A549 (cell line): Measurements from ENCODE around the gene DCAF8. TPM values are rescaled to one million over a fixed set of nuclear protein-coding genes. Genes with fewer than 3 reads are reported as not detected.

Experiments
- ATAC-seq, 2 experiments: fragments of 200-7000 bp in 1 of 2; fragments of >200 bp in 1 of 2; cut with Nextera tagmentation in 1 of 2; cut with Tn5 transposase in 1 of 2; 3 replicates each; pipeline versions ENCODE4 v1.8.0 to v1.9.1; 2018 to 2020; ENCODE audit warnings: mild to moderate bottlenecking in 1 of 2, moderate library complexity in 1 of 2
- CTCF ChIA-PET: fragments of 300-600 bp; sonication (Branson Sonifier 250); formaldehyde crosslinking; extraction: SDS; loops from one replicate; lab custom pipeline; 2021; ENCODE audit warnings: antibody characterized with exemption, inconsistent platforms; lab: Yijun Ruan, JAX
- POLR2A ChIA-PET: fragments of 350-600 bp; formaldehyde crosslinking; extraction: SDS; loops from one replicate; lab custom pipeline; 2021; ENCODE audit warnings: antibody characterized with exemption, inconsistent platforms; lab: Yijun Ruan, JAX
- DNase-seq, 2 experiments: peaks; one replicate each; pipeline versions ENCODE4 v3.0.0 to v3.0.0-alpha.2; 2011 to 2016; ENCODE audit warnings: low read depth in 1 of 2, low spot score in 1 of 2
- FAIRE-seq: peaks from 2 replicates; lab custom pipeline; 2011; peaks lifted over from hg19 to GRCh38; lab: Jason Lieb, UNC
- H3K27ac ChIP-seq, 2 experiments: fragments of >200 bp; sonication (Bioruptor Twin); formaldehyde crosslinking; 3 replicates each; pipeline ENCODE4 v1.5.1; 2016 to 2017
- H3K4me1 ChIP-seq: fragments of >200 bp; sonication (Bioruptor Twin); formaldehyde crosslinking; 3 replicates; pipeline ENCODE4 v1.6.1; 2016
- H3K4me2 ChIP-seq: fragments of >200 bp; sonication (Bioruptor Twin); formaldehyde crosslinking; 3 replicates; pipeline ENCODE4 v1.6.1; 2016
- H3K4me3 ChIP-seq: fragments of >200 bp; sonication (Bioruptor Twin); formaldehyde crosslinking; 3 replicates; pipeline ENCODE4 v1.5.1; 2016
- H3K9me3 ChIP-seq: fragments of >200 bp; sonication (Bioruptor Twin); formaldehyde crosslinking; 3 replicates; pipeline ENCODE4 v1.6.1; 2016
- CBX2 ChIP-seq: fragments of 200-600 bp; sonication (generic); IDR thresholded peaks from 2 replicates; pipeline ENCODE4 v1.6.1; 2016; ENCODE audit warnings: low read depth, mild to moderate bottlenecking, borderline replicate concordance
- CHD4 ChIP-seq: fragments of 200-600 bp; sonication (generic); IDR thresholded peaks from 2 replicates; pipeline ENCODE4 v1.6.1; 2016; ENCODE audit warnings: antibody characterized with exemption, mild to moderate bottlenecking, borderline replicate concordance
- EHF ChIP-seq: fragments of 250-450 bp; sonication (Bioruptor Pico); IDR thresholded peaks from 2 replicates; pipeline ENCODE4 v1.5.0; 2020; ENCODE audit warnings: mild to moderate bottlenecking
- ESRRA ChIP-seq: fragments of 150-350 bp; IDR thresholded peaks from 2 replicates; pipeline ENCODE4 v1.6.1; 2014; ENCODE audit warnings: mild to moderate bottlenecking, low read length, borderline replicate concordance
- FOSB ChIP-seq: fragments of 250-450 bp; sonication (Bioruptor Pico); IDR thresholded peaks from 2 replicates; pipeline ENCODE4 v1.5.0; 2020; ENCODE audit warnings: mild to moderate bottlenecking, moderate library complexity
- HEYL ChIP-seq: fragments of 250-450 bp; sonication (Bioruptor Pico); IDR thresholded peaks from 2 replicates; pipeline ENCODE4 v1.8.0; 2021; ENCODE audit warnings: mild to moderate bottlenecking, moderate library complexity
- HOXB13 ChIP-seq: fragments of 250-450 bp; sonication (Bioruptor Pico); IDR thresholded peaks from 2 replicates; pipeline ENCODE4 v1.5.0; 2020; ENCODE audit warnings: low read depth, mild to moderate bottlenecking, moderate library complexity
- HOXB5 ChIP-seq: fragments of 250-450 bp; sonication (Bioruptor Pico); IDR thresholded peaks from 2 replicates; pipeline ENCODE4 v1.5.0; 2020; ENCODE audit warnings: mild to moderate bottlenecking, moderate library complexity
- JUN ChIP-seq, 2 experiments: fragments of >200 bp; sonication (Bioruptor Twin); formaldehyde crosslinking; IDR thresholded peaks; 2 replicates in 1 of 2; 3 replicates in 1 of 2; pipeline ENCODE4 v1.6.1; 2016 to 2017
- MAX ChIP-seq: IDR thresholded peaks from 2 replicates; pipeline ENCODE4 v1.6.1; 2012
- MAZ ChIP-seq: fragments of 150-350 bp; IDR thresholded peaks from 2 replicates; pipeline ENCODE4 v1.6.1; 2014; ENCODE audit warnings: antibody characterized with exemption, low read depth, low read length, borderline replicate concordance
- MYC ChIP-seq: IDR thresholded peaks from 2 replicates; pipeline ENCODE4 v1.6.1; 2012; ENCODE audit warnings: mild to moderate bottlenecking, inconsistent platforms, low read length, improper control_type of control experiment, borderline replicate concordance
- NPAS2 ChIP-seq: fragments of 250-450 bp; sonication (Bioruptor Pico); IDR thresholded peaks from 2 replicates; pipeline ENCODE4 v1.8.0; 2022; ENCODE audit warnings: mild to moderate bottlenecking, moderate library complexity, borderline replicate concordance
- NR3C1 ChIP-seq: fragments of >200 bp; sonication (Bioruptor Twin); formaldehyde crosslinking; IDR thresholded peaks from 3 replicates; pipeline ENCODE4 v1.6.1; 2017
- POLR2AphosphoS2 ChIP-seq: conservative IDR thresholded peaks from 2 replicates; pipeline ENCODE4 v1.6.1; 2012; ENCODE audit warnings: low read length, improper control_type of control experiment, inconsistent platforms
- TFCP2L1 ChIP-seq: fragments of 250-450 bp; sonication (Bioruptor Pico); IDR thresholded peaks from 2 replicates; pipeline ENCODE4 v1.5.0; 2021; ENCODE audit warnings: mild to moderate bottlenecking
- ZFP36 ChIP-seq: fragments of 450-650 bp; IDR thresholded peaks from 2 replicates; pipeline ENCODE4 v1.6.1; 2014; ENCODE audit warnings: borderline replicate concordance; ENCODE audit not compliant: partially characterized antibody
- WGBS: methylation state at CpG from one replicate; pipeline ENCODE4 v1.1.6; 2017; ENCODE audit errors: missing lambda C conversion rate; 5-methylcytosine and 5-hydroxymethylcytosine counted together
- polyA plus RNA-seq, 4 experiments: library from polyadenylated mRNA; depleted of rRNA in 3 of 4; stranded (reverse); fragments of >200 nt; fragmentation: RNase III in 1 of 4; extraction: RNeasy Plus Mini Kit Qiagen cat#74134 plus additional on column Dnase treatment in 1 of 4; gene quantifications; 2 replicates in 3 of 4; 3 replicates in 1 of 4; pipeline ENCODE4 v1.2.3, GENCODE V29; 2011 to 2017
- TF ChIP-seq, protein P1 (sequence below): fragments of >200 bp; sonication (Bioruptor Twin); formaldehyde crosslinking; IDR thresholded peaks from 3 replicates; pipeline ENCODE4 v1.6.1; 2016
- TF ChIP-seq, protein P2 (sequence below): fragments of 250-450 bp; sonication (Bioruptor Pico); IDR thresholded peaks from 2 replicates; pipeline ENCODE4 v1.5.0; 2020; ENCODE audit warnings: low read depth, mild to moderate bottlenecking, moderate library complexity
- TF ChIP-seq, protein P3 (sequence below): fragments of >200 bp; sonication (Bioruptor Twin); formaldehyde crosslinking; IDR thresholded peaks from 3 replicates; pipeline ENCODE4 v1.5.1; 2016

DCAF8 gene
- polyA plus RNA-seq, 2 of the 4 experiments (the other 2 are of a cell fraction), result 69.8 to 113 TPM

DNA sequence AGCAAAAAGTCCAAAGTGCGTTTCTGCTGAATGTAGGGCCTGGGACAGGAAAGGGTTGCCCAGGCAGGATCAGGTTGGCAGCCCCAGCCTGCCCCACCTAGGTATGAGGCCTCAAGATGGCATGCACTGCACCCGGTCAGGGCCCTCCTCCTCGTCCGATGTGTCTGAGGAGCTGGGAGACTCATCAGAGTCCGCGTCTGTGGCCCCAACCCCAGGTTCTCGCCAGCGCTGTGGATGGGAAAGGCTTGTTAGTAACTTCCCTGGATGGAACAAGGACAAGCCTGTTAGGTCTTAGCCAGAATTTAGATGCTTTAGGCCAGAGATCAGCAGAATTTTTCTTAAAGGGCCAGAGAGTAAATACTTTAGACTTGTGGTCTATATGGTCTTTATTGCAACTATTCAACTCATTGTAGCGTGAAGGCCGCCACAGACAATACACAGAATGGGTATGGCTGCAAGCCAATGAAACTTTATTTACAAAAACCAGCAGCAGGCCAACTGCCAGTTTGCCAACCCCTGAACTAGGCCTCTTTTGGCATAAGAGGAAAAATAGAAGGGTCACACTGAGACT lies 44.8 kb downstream of the DCAF8 start:
- ChIA-PET POLR2A (no interaction called here), CTCF (interaction anchor here (0.7 to 7.1 kb wide), 8 partner anchors 11 to 181 kb away, joined by 3 to 128 read pairs (median 13); partner anchors contain the start of genes CASQ1 and PEA15)
- peaks cover 19% of the 10 kb centered on the region; the same call in 2 of the 3 replicates for H3K4me1 ChIP-seq
- no peak overlapping the region for H3K4me2 ChIP-seq
- H3K9me3 ChIP-seq, result no peaks in the 10 kb centered on the region
- DNase-seq (no peak), FAIRE-seq (no peak), ATAC-seq (peak in 1 of 2 experiments; percentile 15; a peak in 3 of 6 replicates)
- H3K27ac ChIP-seq, result no peak overlapping the region
- TF ChIP-seq POLR2AphosphoS2 (no peak; the same call in 1 of the 2 replicates), ESRRA (no peak), TFCP2L1 (CRISPR knock-in tag) (no peak), NPAS2 (CRISPR knock-in tag) (no peak), CHD4 (no peak), MAZ (no peak), CBX2 (no peak), MAX (no peak), HEYL (CRISPR knock-in tag) (no peak), HOXB5 (no peak), FOSB (CRISPR knock-in tag) (no peak)
- TF ChIP-seq, protein P1, sequence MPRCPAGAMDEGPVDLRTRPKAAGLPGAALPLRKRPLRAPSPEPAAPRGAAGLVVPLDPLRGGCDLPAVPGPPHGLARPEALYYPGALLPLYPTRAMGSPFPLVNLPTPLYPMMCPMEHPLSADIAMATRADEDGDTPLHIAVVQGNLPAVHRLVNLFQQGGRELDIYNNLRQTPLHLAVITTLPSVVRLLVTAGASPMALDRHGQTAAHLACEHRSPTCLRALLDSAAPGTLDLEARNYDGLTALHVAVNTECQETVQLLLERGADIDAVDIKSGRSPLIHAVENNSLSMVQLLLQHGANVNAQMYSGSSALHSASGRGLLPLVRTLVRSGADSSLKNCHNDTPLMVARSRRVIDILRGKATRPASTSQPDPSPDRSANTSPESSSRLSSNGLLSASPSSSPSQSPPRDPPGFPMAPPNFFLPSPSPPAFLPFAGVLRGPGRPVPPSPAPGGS, result no peak
- TF ChIP-seq, protein P2, sequence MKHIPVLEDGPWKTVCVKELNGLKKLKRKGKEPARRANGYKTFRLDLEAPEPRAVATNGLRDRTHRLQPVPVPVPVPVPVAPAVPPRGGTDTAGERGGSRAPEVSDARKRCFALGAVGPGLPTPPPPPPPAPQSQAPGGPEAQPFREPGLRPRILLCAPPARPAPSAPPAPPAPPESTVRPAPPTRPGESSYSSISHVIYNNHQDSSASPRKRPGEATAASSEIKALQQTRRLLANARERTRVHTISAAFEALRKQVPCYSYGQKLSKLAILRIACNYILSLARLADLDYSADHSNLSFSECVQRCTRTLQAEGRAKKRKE (CRISPR knock-in tag), result no peak
- no peak overlapping the region for H3K4me3 ChIP-seq
- 87% methylated on average over 10 of the region's 10 CpGs for WGBS

GRCh38 chr1:160216301-160216700 lies 46.0 kb downstream of the DCAF8 start:
- no peak for ATAC-seq
- H3K4me2 ChIP-seq, result no peak overlapping the region
- TF ChIP-seq FOSB (CRISPR knock-in tag) (no peak), MYC (no peak), ZFP36 (no peak), JUN (IDR thresholded peaks at IDR 0.05) (no peak)
- TF ChIP-seq, protein P3, sequence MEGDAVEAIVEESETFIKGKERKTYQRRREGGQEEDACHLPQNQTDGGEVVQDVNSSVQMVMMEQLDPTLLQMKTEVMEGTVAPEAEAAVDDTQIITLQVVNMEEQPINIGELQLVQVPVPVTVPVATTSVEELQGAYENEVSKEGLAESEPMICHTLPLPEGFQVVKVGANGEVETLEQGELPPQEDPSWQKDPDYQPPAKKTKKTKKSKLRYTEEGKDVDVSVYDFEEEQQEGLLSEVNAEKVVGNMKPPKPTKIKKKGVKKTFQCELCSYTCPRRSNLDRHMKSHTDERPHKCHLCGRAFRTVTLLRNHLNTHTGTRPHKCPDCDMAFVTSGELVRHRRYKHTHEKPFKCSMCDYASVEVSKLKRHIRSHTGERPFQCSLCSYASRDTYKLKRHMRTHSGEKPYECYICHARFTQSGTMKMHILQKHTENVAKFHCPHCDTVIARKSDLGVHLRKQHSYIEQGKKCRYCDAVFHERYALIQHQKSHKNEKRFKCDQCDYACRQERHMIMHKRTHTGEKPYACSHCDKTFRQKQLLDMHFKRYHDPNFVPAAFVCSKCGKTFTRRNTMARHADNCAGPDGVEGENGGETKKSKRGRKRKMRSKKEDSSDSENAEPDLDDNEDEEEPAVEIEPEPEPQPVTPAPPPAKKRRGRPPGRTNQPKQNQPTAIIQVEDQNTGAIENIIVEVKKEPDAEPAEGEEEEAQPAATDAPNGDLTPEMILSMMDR, result no peak
- H3K4me1 ChIP-seq, result peaks cover 19% of the 10 kb centered on the region; the same call in 2 of the 3 replicates
- H3K9me3 ChIP-seq, result no peaks in the 10 kb centered on the region
- POLR2A ChIA-PET, result no interaction called here
- H3K27ac ChIP-seq, result no peak overlapping the region
- DNase-seq, result no peak
- no peak for FAIRE-seq
- no peak overlapping the region for H3K4me3 ChIP-seq
- CTCF ChIA-PET, result interaction anchor here (0.7 to 4.4 kb wide), 5 partner anchors 23 to 161 kb away, joined by 3 to 24 read pairs (median 4); no protein-coding TSS in a partner anchor

DNA sequence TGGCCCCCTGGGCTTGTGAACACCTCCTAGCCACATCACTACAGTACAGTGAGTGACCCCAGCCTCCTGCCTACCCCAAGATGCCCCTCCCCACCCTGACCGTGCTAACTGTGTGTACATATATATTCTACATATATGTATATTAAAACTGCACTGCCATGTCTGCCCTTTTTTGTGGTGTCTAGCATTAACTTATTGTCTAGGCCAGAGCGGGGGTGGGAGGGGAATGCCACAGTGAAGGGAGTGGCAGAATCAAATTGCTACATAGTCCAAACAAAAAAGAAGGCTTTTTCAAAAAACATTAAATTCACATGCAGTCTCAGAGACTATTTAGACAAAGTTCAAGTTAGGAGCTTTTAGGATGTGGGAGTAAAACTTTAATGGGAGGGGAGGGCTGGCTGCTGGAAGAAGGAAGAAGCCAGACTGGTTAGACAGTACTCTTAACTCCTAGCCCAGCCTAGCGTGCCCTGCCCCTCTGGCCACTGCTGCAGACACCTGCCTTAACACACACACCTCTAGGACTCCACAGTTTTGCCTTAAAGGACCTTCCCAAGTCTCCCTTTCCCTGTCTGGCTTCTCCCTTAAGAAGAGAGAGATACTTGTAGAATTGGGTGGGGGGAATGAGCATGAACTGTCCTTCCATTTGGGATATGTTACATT lies 47.7 kb downstream of the DCAF8 start:
- Histone ChIP-seq H3K4me1 (peaks cover 22% of the 10 kb centered on the region; the same call in 2 of the 3 replicates), H3K9me3 (no peaks in the 10 kb centered on the region), H3K27ac (no peak overlapping the region), H3K4me3 (no peak overlapping the region), H3K4me2 (no peak overlapping the region)
- DNase-seq (no peak), FAIRE-seq (no peak), ATAC-seq (no peak)
- WGBS, result 90% methylated on average over 2 of the region's 3 CpGs
- TF ChIP-seq NR3C1 (no peak), HEYL (CRISPR knock-in tag) (no peak), EHF (no peak), HOXB13 (no peak)
- CTCF ChIA-PET, result interaction anchor here (0.6 to 4.4 kb wide), 4 partner anchors 12 to 113 kb away, joined by 3 to 24 read pairs (median 14); no protein-coding TSS in a partner anchor
- POLR2A ChIA-PET, result no interaction called here
